ENCODE data around the gene RGMA.

RGMA gene

DNA sequence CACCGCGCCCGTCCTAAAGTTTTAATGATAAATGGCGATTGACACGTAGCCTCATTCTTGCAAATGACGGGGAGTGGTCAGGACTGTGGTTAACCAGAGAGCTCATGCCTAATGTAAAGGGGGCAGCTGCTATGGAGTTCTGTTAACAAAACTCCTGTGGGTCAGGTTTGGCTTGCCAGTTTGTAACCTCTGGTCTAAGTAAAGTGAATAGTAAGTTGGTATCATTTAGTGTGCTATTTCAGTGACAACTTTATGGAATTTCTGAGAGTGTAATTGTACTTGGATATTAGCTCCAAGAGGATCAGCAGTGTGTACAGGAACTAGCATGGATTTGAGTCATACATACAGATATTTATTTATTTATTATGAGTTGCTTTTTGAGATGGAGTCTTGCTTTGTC is 87.9 kb downstream of the RGMA start:
- DNase-seq, result no peak

DNA sequence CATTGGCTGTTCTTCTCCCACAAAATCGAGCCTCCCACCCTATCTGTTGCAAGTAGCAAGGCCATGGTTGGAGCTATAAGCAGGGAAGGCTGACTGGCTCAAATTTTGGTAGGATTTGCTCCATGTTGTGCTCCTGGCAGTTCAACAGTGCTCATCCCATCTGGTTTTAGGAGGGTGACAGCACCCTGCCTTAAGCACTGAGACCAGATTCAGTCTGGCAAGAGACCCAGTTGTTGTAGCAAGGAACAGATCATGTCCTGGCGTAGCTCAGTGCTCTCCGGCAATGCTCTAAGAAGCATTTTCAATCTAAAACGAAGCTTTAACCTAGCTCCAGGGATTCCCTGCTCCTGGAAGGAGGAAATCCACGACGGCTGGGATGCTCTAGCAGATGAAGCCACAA is 91.2 kb downstream of the RGMA start:
- DNase-seq, result no peak

DNA sequence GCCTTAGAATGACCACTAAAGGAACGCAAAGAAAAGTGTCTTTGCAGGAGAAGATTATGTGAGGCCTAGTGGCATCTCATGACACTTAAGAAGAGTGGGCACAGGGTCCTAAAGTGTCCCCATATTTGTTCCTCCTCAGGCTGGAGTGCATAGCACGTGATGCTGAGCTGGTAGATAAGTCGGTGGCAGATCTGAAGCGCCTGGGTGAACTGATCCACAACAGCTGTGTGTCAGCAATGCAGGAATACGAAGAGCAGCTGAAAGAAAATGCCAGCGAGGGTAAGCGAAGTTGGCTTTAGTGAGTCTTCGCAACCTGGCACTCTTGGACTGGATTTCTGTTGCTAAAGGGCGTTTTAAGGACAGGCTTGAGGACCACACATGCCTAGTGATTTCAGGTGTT is 96.3 kb downstream of the RGMA start:
- DNase-seq, result no peak

DNA sequence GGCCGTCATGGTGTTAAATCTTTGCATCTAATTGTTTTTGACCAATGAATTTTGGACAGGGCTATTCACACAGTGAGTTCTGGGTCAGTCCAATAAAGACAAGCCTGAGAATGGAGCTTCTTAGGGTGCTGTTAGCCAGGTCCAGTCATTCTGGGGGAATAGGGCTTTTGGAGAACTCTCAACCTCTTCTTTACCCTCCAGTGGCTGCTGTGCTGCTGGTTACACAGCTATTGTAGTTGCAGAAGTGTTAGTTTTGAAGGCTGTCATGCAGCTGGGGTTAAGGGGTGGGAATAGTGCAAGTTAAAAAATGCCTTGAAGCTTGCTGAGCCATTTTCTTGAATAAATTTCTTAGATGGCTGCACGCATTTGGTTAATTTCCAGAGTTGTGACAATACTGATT is 99.0 kb downstream of the RGMA start:
- no peak for DNase-seq

GRCh38 chr15:92989470-92989869 is 99.5 kb downstream of the RGMA start:
- no peak for DNase-seq

Measured in activated CD4-positive, CD25-positive, alpha-beta regulatory T cell treated with anti-CD3 and anti-CD28 coated beads, Interleukin-2, amount 50 U/mL, for 72 hours (primary cell).